Spleen (tissue), 11 donors: ENCODE data around the gene REXO1. TPM values are rescaled to one million over a fixed set of nuclear protein-coding genes. Genes with fewer than 3 reads are reported as not detected.

Source experiments
- DNase-seq: peaks from one replicate; pipeline ENCODE4 v3.0.0-alpha.2; 2020
- H3K27ac ChIP-seq, 8 donors: fragments of 200-600 bp; sonication (generic) in 7 of 8; 1 replicate in 4 of 8; 2 replicates in 4 of 8; pipeline versions ENCODE4 v1.5.0 to v1.8.0; 2016 to 2021; ENCODE audit warnings: inconsistent platforms in 4 of 8, mild to moderate bottlenecking in 4 of 8, moderate library complexity in 1 of 8
- H3K27me3 ChIP-seq, 7 donors: fragments of 200-600 bp; sonication (generic) in 6 of 7; replicated peaks in 1 of 7; 1 replicate in 4 of 7; 2 replicates in 3 of 7; pipeline versions ENCODE4 v1.5.0 to v1.8.0; 2016 to 2021; ENCODE audit warnings: inconsistent platforms in 3 of 7, mild to moderate bottlenecking in 1 of 7
- H3K36me3 ChIP-seq, 6 donors: fragments of 200-600 bp; sonication (generic) in 5 of 6; 1 replicate in 4 of 6; 2 replicates in 2 of 6; pipeline versions ENCODE4 v1.5.0 to v1.8.0; 2016 to 2021; ENCODE audit warnings: inconsistent platforms in 2 of 6
- H3K4me1 ChIP-seq, 6 donors: fragments of 200-600 bp; sonication (generic) in 5 of 6; 1 replicate in 3 of 6; 2 replicates in 3 of 6; pipeline versions ENCODE4 v1.5.0 to v1.8.0; 2016 to 2021; ENCODE audit warnings: inconsistent platforms in 3 of 6
- H3K4me3 ChIP-seq, 8 donors: fragments of 200-600 bp; sonication (generic) in 7 of 8; 1 replicate in 4 of 8; 2 replicates in 4 of 8; pipeline versions ENCODE4 v1.5.0 to v1.8.0; 2016 to 2021; ENCODE audit warnings: inconsistent platforms in 4 of 8, mild to moderate bottlenecking in 4 of 8, moderate library complexity in 2 of 8
- H3K9me3 ChIP-seq, 8 donors: fragments of 200-600 bp; sonication (generic) in 7 of 8; 1 replicate in 4 of 8; 2 replicates in 4 of 8; pipeline versions ENCODE4 v1.5.0 to v1.8.0; 2016 to 2021; ENCODE audit warnings: inconsistent platforms in 4 of 8
- POLR2A ChIP-seq, 3 donors: fragments of 450-650 bp; IDR thresholded peaks; one replicate each; pipeline ENCODE4 v1.5.1; 2017; ENCODE audit warnings: antibody characterized with exemption in 3 of 3, mild to moderate bottlenecking in 1 of 3
- POLR2AphosphoS5 ChIP-seq, 3 donors: sonication (generic); formaldehyde crosslinking; IDR thresholded peaks; one replicate each; pipeline ENCODE4 v1.5.1; 2017; ENCODE audit warnings: antibody characterized with exemption in 3 of 3
- WGBS, 5 donors: extraction: QIAGEN DNeasy Blood & Tissue Kit in 3 of 5; methylation state at CpG; one replicate each; pipeline versions ENCODE4 v1.1.5 to v1.1.7; 2013 to 2018; 5-methylcytosine and 5-hydroxymethylcytosine counted together
- intact Hi-C: fragments of 100-400 bp; cut with DNase I; formaldehyde crosslinking; loops from one replicate; pipeline ENCODE4 v1.15.0; 2023; ENCODE audit warnings: low total_unique reads
- polyA plus RNA-seq, 3 donors: library from polyadenylated mRNA; stranded (reverse); fragments of 200-250 nt; gene quantifications; one replicate each; pipeline ENCODE4 v1.2.1, GENCODE V29; 2013
- total RNA-seq, 7 donors: library from RNA; depleted of rRNA in 3 of 7; stranded (reverse); fragments of >200 nt in 3 of 7; fragmentation: NEBNext Ultra II Directional in 4 of 7; extraction: Animal tissue kit (Norgen Biotek cat#: 25700) in 4 of 7; gene quantifications; one replicate each; pipeline versions ENCODE4 v1.1.0 to v1.2.1, GENCODE V29; 2016 to 2021
- TF ChIP-seq, protein P1 (sequence below), 11 experiments: fragments of 200-600 bp in 7 of 11; fragments of 450-650 bp in 4 of 11; sonication (generic) in 4 of 11; IDR thresholded peaks in 8 of 11; conservative IDR thresholded peaks in 3 of 11; 1 replicate in 7 of 11; 2 replicates in 4 of 11; pipeline versions ENCODE4 v1.4.0 to v1.8.0; 2016 to 2021; ENCODE audit warnings: antibody characterized with exemption in 11 of 11, inconsistent platforms in 4 of 11, mild to moderate bottlenecking in 1 of 11
- donor health status: healthy with polysubstance abuse.
- donor health status: DM: no; HTN: no; CAD: no; lungs with moderate emphysema.
- donor health status: DM: no; HTN: no; CAD: no.
- donor health status: Bipolar disorder and iron deficiency.
- donor health status: healthy.
- donor health status: DM: no; HTN: no; CAD: no.
- donor health status: DM: yes; HTN: yes; CAD: no.

The REXO1 gene
- total and polyA plus RNA-seq, 10 donors: 13.4 to 88.1 (median 50.6) TPM

DNA sequence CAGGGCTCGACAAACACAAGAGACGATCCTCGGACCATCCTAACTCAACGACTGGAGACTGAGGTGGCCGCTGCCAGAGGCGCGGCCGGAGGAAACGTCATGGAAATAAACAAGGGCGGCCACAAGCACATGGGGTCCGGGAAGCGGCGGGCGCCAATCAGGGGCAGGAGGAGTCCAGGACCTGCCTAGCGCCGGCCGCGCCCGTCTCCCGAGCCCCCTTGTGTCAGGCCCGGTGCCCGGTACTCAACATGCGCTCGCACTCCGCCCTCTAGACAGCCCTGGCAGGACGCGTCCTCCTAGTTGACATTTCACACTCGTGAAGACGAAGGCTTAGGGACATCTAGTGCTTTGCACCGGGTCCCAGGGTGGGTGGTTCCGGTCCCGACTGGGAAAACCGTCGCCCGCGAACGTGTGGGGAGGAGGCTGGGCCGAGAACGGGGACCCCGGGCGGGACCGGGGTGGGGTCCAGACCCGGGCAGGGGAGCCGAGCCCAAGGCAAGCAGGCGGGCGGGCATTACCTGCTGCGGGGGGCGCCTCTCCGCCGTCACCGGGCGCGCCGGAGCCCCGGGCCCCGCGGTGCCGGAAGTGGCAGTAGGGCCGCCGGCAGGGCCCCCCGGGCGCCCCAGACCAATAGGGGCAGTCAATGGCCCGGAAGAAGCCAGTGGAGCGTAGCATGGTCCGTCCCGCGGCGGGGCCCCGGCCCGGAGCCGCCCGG, 442 bp downstream of the REXO1 start:
- WGBS, 5 donors: 0 to 1% (median 0%) methylated on average over 35 to 72 of the region's 72 CpGs
- H3K27ac ChIP-seq: peak overlapping the region; percentile 99 to 100 (median 99)
- intact Hi-C loops: no loop called here
- peaks cover 0 to 40% (median 5%) of the 10 kb centered on the region in 6 donors for H3K36me3 ChIP-seq
- H3K9me3 ChIP-seq: no peaks in the 10 kb centered on the region
- H3K4me1 ChIP-seq: peaks cover 51 to 92% (median 75%) of the 10 kb centered on the region in 6 donors
- TF ChIP-seq POLR2A (IDR thresholded peaks at IDR 0.05) (peak in 1 of 3 donors; percentile 6), POLR2AphosphoS5 (IDR thresholded peaks at IDR 0.05) (peak; percentile 36 to 67 (median 56))
- TF ChIP-seq, protein P1, sequence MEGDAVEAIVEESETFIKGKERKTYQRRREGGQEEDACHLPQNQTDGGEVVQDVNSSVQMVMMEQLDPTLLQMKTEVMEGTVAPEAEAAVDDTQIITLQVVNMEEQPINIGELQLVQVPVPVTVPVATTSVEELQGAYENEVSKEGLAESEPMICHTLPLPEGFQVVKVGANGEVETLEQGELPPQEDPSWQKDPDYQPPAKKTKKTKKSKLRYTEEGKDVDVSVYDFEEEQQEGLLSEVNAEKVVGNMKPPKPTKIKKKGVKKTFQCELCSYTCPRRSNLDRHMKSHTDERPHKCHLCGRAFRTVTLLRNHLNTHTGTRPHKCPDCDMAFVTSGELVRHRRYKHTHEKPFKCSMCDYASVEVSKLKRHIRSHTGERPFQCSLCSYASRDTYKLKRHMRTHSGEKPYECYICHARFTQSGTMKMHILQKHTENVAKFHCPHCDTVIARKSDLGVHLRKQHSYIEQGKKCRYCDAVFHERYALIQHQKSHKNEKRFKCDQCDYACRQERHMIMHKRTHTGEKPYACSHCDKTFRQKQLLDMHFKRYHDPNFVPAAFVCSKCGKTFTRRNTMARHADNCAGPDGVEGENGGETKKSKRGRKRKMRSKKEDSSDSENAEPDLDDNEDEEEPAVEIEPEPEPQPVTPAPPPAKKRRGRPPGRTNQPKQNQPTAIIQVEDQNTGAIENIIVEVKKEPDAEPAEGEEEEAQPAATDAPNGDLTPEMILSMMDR (IDR thresholded peaks at IDR 0.05 in 8 of 11, conservative IDR thresholded peaks at IDR 0.05 in 3 of 11): no peak
- DNase-seq: peak; percentile 90
- peak overlapping the region; percentile 95 to 100 (median 99) for H3K4me3 ChIP-seq
- no peaks in the 10 kb centered on the region for H3K27me3 ChIP-seq

DNA sequence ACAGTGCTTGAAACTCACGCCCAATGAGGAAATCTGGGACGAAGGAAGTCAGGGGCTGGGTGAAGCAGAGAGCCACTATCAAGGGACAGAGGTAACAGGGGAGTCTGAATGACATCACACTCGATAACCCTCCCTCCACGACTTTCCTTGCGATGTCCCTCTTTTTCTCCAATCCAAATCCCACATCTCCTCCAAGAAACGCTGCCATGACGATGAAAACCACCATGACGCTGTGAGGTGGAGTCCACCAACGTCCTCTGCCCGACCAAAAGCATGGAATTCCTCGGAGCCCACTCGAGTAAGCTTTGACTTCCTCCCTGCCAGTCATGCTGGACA, 967 bp downstream of the REXO1 start:
- WGBS, 5 donors: 4 to 9% (median 6%) methylated on average over 12 of the region's 12 CpGs

DNA sequence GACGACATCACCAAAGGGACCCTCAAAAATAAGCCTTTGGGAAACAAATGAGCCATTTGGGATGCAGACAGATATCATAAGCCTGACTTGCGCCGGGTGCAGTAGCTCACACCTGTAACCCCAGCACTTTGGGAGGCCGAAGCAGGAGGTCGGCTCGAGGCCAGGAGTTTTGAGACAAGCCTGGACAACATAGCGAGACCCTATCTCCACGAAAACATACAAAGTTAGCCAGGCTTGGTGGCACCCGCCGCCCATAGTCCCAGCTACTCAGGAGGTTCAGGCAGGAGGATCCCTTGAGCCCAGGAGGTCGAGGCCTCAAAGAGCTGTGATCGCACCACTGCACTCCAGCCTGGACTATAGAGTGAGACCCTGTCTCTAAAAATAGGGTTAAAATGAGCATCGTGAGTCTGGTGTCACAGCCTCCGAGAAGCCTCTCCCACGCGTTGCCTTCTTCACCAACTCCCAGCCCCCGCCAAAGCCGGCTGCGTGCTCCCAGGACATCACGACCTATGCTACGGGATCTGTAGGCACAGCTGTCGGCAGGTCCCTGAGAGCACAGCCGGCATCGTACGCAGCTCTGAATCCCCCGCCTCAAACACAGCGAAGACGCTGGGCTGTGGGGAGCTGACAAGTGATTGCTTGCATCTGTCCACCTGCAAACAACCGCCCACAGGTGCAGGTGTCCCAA, 1.6 kb downstream of the REXO1 start:
- DNase-seq: peak; percentile 80
- intact Hi-C loops: no loop called here
- Histone ChIP-seq H3K36me3 (peaks cover 0 to 48% (median 5%) of the 10 kb centered on the region in 6 donors), H3K4me3 (peak overlapping the region in 7 of 8 donors; percentile 95 to 100 (median 99)), H3K27me3 (no peaks in the 10 kb centered on the region), H3K4me1 (peaks cover 49 to 92% (median 74%) of the 10 kb centered on the region in 6 donors), H3K9me3 (no peaks in the 10 kb centered on the region), H3K27ac (peak overlapping the region in 7 of 8 donors; percentile 6 to 100 (median 99))
- 76 to 90% (median 83%) methylated on average over 21 to 29 of the region's 29 CpGs for WGBS, 5 donors
- TF ChIP-seq POLR2AphosphoS5 (IDR thresholded peaks at IDR 0.05) (peak in 1 of 3 donors; percentile 23), POLR2A (IDR thresholded peaks at IDR 0.05) (no peak)
- TF ChIP-seq, protein P1 (IDR thresholded peaks at IDR 0.05 in 8 of 11, conservative IDR thresholded peaks at IDR 0.05 in 3 of 11): no peak

More for the DNA sequence above, 967 bp downstream of the REXO1 start:
- peaks cover 0 to 45% (median 5%) of the 10 kb centered on the region in 6 donors for H3K36me3 ChIP-seq
- H3K4me1 ChIP-seq: peaks cover 50 to 92% (median 75%) of the 10 kb centered on the region in 6 donors
- H3K27me3 ChIP-seq: no peaks in the 10 kb centered on the region
- TF ChIP-seq POLR2A (IDR thresholded peaks at IDR 0.05) (no peak), POLR2AphosphoS5 (IDR thresholded peaks at IDR 0.05) (no peak)
- TF ChIP-seq, protein P1 (IDR thresholded peaks at IDR 0.05 in 8 of 11, conservative IDR thresholded peaks at IDR 0.05 in 3 of 11): no peak
- no peak for DNase-seq
- H3K4me3 ChIP-seq: peak overlapping the region; percentile 95 to 100 (median 99)
- no peaks in the 10 kb centered on the region for H3K9me3 ChIP-seq
- H3K27ac ChIP-seq: peak overlapping the region; percentile 99 to 100 (median 99)
- intact Hi-C loops: no loop called here

DNA sequence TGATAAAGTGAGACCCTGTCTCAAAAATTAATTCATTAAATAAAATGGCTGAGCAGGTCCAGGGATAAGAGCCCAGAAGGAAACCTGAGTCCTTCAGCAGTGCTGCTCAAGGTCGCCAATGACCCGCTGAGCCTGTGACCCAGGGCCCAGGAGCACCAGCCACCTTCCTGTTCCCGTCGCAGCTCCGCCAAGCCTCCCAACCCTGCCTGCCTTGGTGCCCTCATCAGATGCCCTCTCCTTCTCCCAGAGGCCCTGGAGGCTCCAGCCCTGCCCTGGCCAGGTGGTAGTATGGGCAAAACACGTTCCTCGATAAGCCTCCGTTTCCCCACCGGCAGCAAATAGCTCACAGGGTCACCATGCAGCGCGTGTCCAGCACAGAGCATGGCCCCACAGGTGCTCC, 2.6 kb downstream of the REXO1 start:
- peaks cover 0 to 52% (median 5%) of the 10 kb centered on the region in 6 donors for H3K36me3 ChIP-seq
- peak overlapping the region in 3 of 8 donors; percentile 9 to 100 (median 95) for H3K4me3 ChIP-seq
- H3K27ac ChIP-seq: peak overlapping the region in 6 of 8 donors; percentile 13 to 100 (median 99)
- WGBS, 5 donors: 71 to 85% (median 77%) methylated on average over 10 to 11 of the region's 11 CpGs
- intact Hi-C loops: no loop called here
- DNase-seq: peak; percentile 74
- H3K4me1 ChIP-seq: peaks cover 52 to 92% (median 80%) of the 10 kb centered on the region in 6 donors
- H3K9me3 ChIP-seq: no peaks in the 10 kb centered on the region
- TF ChIP-seq, protein P1 (IDR thresholded peaks at IDR 0.05 in 8 of 11, conservative IDR thresholded peaks at IDR 0.05 in 3 of 11): no peak
- TF ChIP-seq POLR2AphosphoS5 (IDR thresholded peaks at IDR 0.05) (peak in 2 of 3 donors; percentile 52 to 54), POLR2A (IDR thresholded peaks at IDR 0.05) (no peak)
- H3K27me3 ChIP-seq: no peaks in the 10 kb centered on the region
